ENCODE measurements around the gene CD164.

DNA sequence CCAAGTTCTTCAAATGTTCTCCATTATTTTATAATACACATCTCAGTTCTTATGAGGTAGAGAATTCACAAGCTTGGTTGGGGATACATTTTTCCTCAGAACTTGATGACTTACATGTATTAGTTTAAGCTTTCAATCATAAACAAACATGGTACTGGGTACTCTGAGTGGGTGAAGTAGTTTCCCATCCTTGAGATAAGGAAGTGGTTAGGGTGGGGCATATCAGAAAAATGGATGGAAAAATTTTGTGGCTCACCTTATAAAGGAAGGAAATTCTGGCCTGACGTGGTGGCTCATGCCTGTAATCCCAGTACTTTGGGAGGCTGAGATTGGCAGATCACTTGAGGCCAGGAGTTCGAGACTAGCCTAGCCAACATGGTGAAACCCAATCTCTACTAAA is 52.0 kb downstream of the CD164 start:
- TF ChIP-seq CTCF (IDR thresholded peaks at IDR 0.05; ENCODE audit: low read length) (no peak), EZH2 (optimal IDR thresholded peaks at IDR 0.05; ENCODE audit: low read depth, low read length) (no peak), EZH2phosphoT487 (IDR thresholded peaks at IDR 0.05; ENCODE audit: low read length) (no peak)
